ENCODE results near the gene PTH1R. TPM values are rescaled to one million over a fixed set of nuclear protein-coding genes. Genes with fewer than 3 reads are reported as not detected.

The PTH1R gene
- polyA plus RNA-seq, 3 donors = not detected

DNA sequence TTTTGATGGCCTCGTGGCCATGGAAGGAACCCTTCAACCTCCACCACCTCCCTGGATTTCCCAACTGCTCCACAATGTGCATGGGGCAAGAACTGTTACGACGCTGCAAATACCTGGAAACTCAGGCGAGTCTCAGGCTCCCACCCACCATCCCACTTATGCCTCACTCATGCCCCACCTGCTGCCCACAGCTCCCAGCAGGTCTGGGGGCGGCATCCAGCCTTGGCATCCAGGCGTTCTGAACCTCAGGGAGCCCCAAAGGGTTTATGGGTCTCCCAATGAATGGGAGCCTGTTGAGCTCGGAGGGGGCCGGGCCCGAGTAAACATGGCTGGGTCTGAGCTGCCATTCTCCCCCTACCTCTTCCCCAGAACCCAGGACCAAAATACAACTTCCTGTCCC, 2.0 kb upstream of the PTH1R start:
- Histone ChIP-seq H3K4me1 (ENCODE audit: control insufficient read depth in 1 of 2, insufficient read depth in 2 of 2, low read length in 2 of 2) (no peaks in the 10 kb centered on the region), H3K4me3 (replicated peaks in 1 of 3; ENCODE audit: low read depth in 2 of 3, low read length in 3 of 3) (no peak overlapping the region), H3K27me3 (ENCODE audit: control insufficient read depth in 2 of 2, insufficient read depth in 2 of 2, low read length in 2 of 2) (peaks cover 4 to 17% of the 10 kb centered on the region in 2 donors), H4K20me1 (ENCODE audit: insufficient read depth, low read length) (no peaks in the 10 kb centered on the region), H3K9ac (ENCODE audit: insufficient read depth, low read length, poor library complexity, severe bottlenecking) (no peak overlapping the region), H3K27ac (ENCODE audit: low read depth in 1 of 2, low read length in 2 of 2) (no peak overlapping the region), H3K79me2 (ENCODE audit: insufficient read depth, low read length) (no peaks in the 10 kb centered on the region), H3K36me3 (replicated peaks in 1 of 2; ENCODE audit: control insufficient read depth in 1 of 2, insufficient read depth in 2 of 2, low read length in 2 of 2) (no peaks in the 10 kb centered on the region), H2AFZ (ENCODE audit: insufficient read depth, low read depth, low read length, poor library complexity, severe bottlenecking) (no peak overlapping the region), H3K9me3 (replicated peaks in 1 of 2; ENCODE audit: control insufficient read depth in 1 of 2, insufficient read depth in 1 of 2, low read length in 2 of 2) (no peaks in the 10 kb centered on the region), H3K4me2 (replicated peaks; ENCODE audit: extremely low read depth, low read length, poor library complexity, severe bottlenecking) (no peak overlapping the region)
- Mint-ChIP-seq H3K4me1 (peaks cover 12% of the 10 kb centered on the region), H3K4me3 (no peak overlapping the region), H3K9me3 (peaks cover 0 to 2% (median 0%) of the 10 kb centered on the region in 7 donors), H3K27ac (no peak overlapping the region), H3K36me3 (peaks cover 0 to 2% of the 10 kb centered on the region in 2 donors), H3K27me3 (ENCODE audit: low read depth in 3 of 3) (peaks cover 14 to 47% (median 30%) of the 10 kb centered on the region in 3 donors)
- TF ChIP-seq, protein P1, sequence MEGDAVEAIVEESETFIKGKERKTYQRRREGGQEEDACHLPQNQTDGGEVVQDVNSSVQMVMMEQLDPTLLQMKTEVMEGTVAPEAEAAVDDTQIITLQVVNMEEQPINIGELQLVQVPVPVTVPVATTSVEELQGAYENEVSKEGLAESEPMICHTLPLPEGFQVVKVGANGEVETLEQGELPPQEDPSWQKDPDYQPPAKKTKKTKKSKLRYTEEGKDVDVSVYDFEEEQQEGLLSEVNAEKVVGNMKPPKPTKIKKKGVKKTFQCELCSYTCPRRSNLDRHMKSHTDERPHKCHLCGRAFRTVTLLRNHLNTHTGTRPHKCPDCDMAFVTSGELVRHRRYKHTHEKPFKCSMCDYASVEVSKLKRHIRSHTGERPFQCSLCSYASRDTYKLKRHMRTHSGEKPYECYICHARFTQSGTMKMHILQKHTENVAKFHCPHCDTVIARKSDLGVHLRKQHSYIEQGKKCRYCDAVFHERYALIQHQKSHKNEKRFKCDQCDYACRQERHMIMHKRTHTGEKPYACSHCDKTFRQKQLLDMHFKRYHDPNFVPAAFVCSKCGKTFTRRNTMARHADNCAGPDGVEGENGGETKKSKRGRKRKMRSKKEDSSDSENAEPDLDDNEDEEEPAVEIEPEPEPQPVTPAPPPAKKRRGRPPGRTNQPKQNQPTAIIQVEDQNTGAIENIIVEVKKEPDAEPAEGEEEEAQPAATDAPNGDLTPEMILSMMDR (IDR thresholded peaks at IDR 0.05) = no peak
- no peak for DNase-seq
- intact Hi-C loops (cut with micrococcal nuclease) = no loop called here
- 90% methylated on average over 8 of the region's 9 CpGs for WGBS (ENCODE audit: insufficient coverage)

DNA sequence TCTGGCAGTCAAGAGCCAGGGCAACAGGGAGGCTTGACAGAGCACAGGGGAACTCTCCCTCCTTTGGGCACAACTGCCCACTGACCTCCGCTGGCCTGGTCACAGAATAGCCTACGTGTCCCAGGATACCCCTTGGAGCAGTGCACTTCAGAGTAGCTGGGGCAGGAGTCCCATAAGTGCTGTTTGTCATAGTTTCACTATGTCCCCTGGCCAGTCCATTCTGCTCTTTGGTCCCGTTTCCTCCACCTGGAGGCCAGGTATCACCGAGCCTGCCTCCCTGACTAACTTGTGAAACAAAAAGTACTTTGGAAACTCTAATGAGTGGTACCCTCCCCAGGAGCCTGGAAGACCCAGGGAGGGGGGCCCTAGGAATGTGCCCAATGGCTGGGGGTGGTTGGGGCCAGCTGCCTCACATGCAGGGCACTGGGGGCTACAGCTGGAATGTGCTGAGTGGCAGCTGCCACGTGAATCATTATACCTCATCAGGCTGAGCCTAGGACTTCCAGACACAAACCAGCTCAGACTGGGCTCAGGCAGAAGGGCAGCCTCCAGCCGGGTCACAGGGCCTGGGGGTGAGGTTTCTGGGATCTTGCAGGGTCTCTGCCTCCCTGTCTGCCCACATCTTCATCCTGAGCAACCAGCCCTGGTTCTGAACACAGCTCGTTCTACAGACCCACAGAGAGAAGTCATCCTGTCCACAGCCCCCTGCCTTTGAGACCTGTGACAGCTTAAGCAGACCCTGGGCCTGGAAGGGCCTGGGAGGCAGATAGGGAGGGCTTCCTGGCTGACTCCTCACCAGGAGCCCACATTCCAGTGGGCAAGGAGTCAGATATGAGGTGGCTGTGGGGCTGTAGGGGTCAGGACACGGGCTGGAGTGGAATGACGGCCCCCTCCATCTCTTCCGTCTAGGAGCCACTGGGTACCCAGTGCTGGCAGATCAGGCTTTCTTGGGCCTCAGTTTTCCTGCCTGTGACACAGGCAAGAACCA, 914 bp upstream of the PTH1R start:
- TF ChIP-seq, protein P1 (IDR thresholded peaks at IDR 0.05) = no peak
- no peak overlapping the region for H3K9ac ChIP-seq (ENCODE audit: insufficient read depth, low read length, poor library complexity, severe bottlenecking)
- H3K4me3 ChIP-seq (replicated peaks in 1 of 3; ENCODE audit: low read depth in 2 of 3, low read length in 3 of 3) = no peak overlapping the region
- H2AFZ ChIP-seq (ENCODE audit: insufficient read depth, low read depth, low read length, poor library complexity, severe bottlenecking) = no peak overlapping the region
- Mint-ChIP-seq H3K4me3 (no peak overlapping the region), H3K27ac (no peak overlapping the region), H3K27me3 (ENCODE audit: low read depth in 3 of 3) (peaks cover 23 to 54% (median 40%) of the 10 kb centered on the region in 3 donors), H3K9me3 (peaks cover 0 to 4% (median under 1%) of the 10 kb centered on the region in 7 donors), H3K36me3 (peaks cover 0 to 4% of the 10 kb centered on the region in 2 donors), H3K4me1 (peaks cover 12% of the 10 kb centered on the region)
- no peak overlapping the region for H3K27ac ChIP-seq (ENCODE audit: low read depth in 1 of 2, low read length in 2 of 2)
- H3K4me2 ChIP-seq (replicated peaks; ENCODE audit: extremely low read depth, low read length, poor library complexity, severe bottlenecking) = no peak overlapping the region
- peaks cover 12 to 27% of the 10 kb centered on the region in 2 donors for H3K27me3 ChIP-seq (ENCODE audit: control insufficient read depth in 2 of 2, insufficient read depth in 2 of 2, low read length in 2 of 2)
- H3K36me3 ChIP-seq (replicated peaks in 1 of 2; ENCODE audit: control insufficient read depth in 1 of 2, insufficient read depth in 2 of 2, low read length in 2 of 2) = no peaks in the 10 kb centered on the region
- WGBS (ENCODE audit: insufficient coverage) = 98% methylated on average over 6 of the region's 10 CpGs
- no peaks in the 10 kb centered on the region for H3K9me3 ChIP-seq (replicated peaks in 1 of 2; ENCODE audit: control insufficient read depth in 1 of 2, insufficient read depth in 1 of 2, low read length in 2 of 2)
- intact Hi-C loops (cut with micrococcal nuclease) = no loop called here
- peaks cover 0 to 3% of the 10 kb centered on the region in 2 donors for H3K4me1 ChIP-seq (ENCODE audit: control insufficient read depth in 1 of 2, insufficient read depth in 2 of 2, low read length in 2 of 2)
- DNase-seq = no peak
- no peaks in the 10 kb centered on the region for H4K20me1 ChIP-seq (ENCODE audit: insufficient read depth, low read length)
- H3K79me2 ChIP-seq (ENCODE audit: insufficient read depth, low read length) = no peaks in the 10 kb centered on the region
